Esophagus muscularis mucosa (tissue), 4 donors: ENCODE data around the gene DENR. TPM values are rescaled to one million over a fixed set of nuclear protein-coding genes. Genes with fewer than 3 reads are reported as not detected.
A peak's percentile ranks its signal among the peaks of the same experiment; 100 is the strongest.

Experiments used
- DNase-seq: peaks from one replicate; pipeline ENCODE4 v3.0.0-alpha.2; 2017; ENCODE audit errors: extremely low spot score
- H3K27ac ChIP-seq, 4 donors: fragments of 200-600 bp; sonication (generic); replicated peaks in 1 of 4; 1 replicate in 3 of 4; 2 replicates in 1 of 4; pipeline ENCODE4 v1.5.1; 2016 to 2019; ENCODE audit warnings: mild to moderate bottlenecking in 1 of 4
- H3K27me3 ChIP-seq, 4 donors: fragments of 200-600 bp; sonication (generic); one replicate each; pipeline versions ENCODE4 v1.5.1 to v1.6.0; 2016 to 2019
- H3K36me3 ChIP-seq, 4 donors: fragments of 200-600 bp; sonication (generic); one replicate each; pipeline ENCODE4 v1.5.1; 2016 to 2019
- H3K4me1 ChIP-seq, 4 donors: fragments of 200-600 bp; sonication (generic); one replicate each; pipeline ENCODE4 v1.5.1; 2016 to 2019
- H3K4me3 ChIP-seq, 4 donors: fragments of 200-600 bp; sonication (generic); 1 replicate in 2 of 4; 2 replicates in 2 of 4; pipeline ENCODE4 v1.5.1; 2016 to 2019; ENCODE audit warnings: mild to moderate bottlenecking in 4 of 4, moderate library complexity in 1 of 4
- H3K9me3 ChIP-seq, 4 donors: fragments of 200-600 bp; sonication (generic); 1 replicate in 3 of 4; 2 replicates in 1 of 4; pipeline ENCODE4 v1.5.1; 2016 to 2019
- CTCF ChIP-seq, 3 experiments: fragments of 200-600 bp in 2 of 3; fragments of 450-650 bp in 1 of 3; sonication (generic) in 2 of 3; IDR thresholded peaks; one replicate each; pipeline ENCODE4 v1.5.1; 2017 to 2019; ENCODE audit warnings: antibody characterized with exemption in 3 of 3, mild to moderate bottlenecking in 2 of 3, moderate library complexity in 1 of 3
- EP300 ChIP-seq: sonication (generic); formaldehyde crosslinking; IDR thresholded peaks from one replicate; pipeline ENCODE4 v1.6.1; 2017; ENCODE audit warnings: antibody characterized with exemption
- POLR2A ChIP-seq: fragments of 450-650 bp; IDR thresholded peaks from one replicate; pipeline ENCODE4 v1.6.1; 2017; ENCODE audit warnings: antibody characterized with exemption, moderate library complexity, mild to moderate bottlenecking, low read depth
- POLR2AphosphoS5 ChIP-seq, 2 donors: sonication (generic); formaldehyde crosslinking; IDR thresholded peaks; one replicate each; pipeline ENCODE4 v1.6.1; 2017; ENCODE audit warnings: antibody characterized with exemption in 2 of 2
- WGBS: methylation state at CpG from one replicate; pipeline ENCODE4 v1.1.5; 2018; 5-methylcytosine and 5-hydroxymethylcytosine counted together
- intact Hi-C: fragments of 100-400 bp; cut with DNase I; formaldehyde crosslinking; loops from one replicate; pipeline ENCODE4 v1.15.1; 2023
- total RNA-seq, 4 donors: library from RNA; depleted of rRNA; stranded (reverse); fragments of >200 nt; gene quantifications; one replicate each; pipeline versions ENCODE4 v1.1.0 to v1.2.1, GENCODE V29; 2016

DENR gene
- total RNA-seq, 4 donors from 2014 or later, result 20.7 to 32.1 (median 23.7) TPM

- TF ChIP-seq POLR2AphosphoS5 (IDR thresholded peaks at IDR 0.05), result no peak
- no peak for TF ChIP-seq EP300
- no peak for TF ChIP-seq CTCF (IDR thresholded peaks at IDR 0.05)
- TF ChIP-seq POLR2A, result no peak
- Histone ChIP-seq H3K4me3 (no peak overlapping the region), H3K36me3 (no peaks in the 10 kb centered on the region), H3K27me3 (no peaks in the 10 kb centered on the region), H3K9me3 (no peaks in the 10 kb centered on the region), H3K4me1 (peaks cover 0 to 5% (median 0%) of the 10 kb centered on the region in 4 donors), H3K27ac (no peak overlapping the region)
- DNase-seq, result no peak
- WGBS, result 86% methylated on average over 5 of the region's 5 CpGs
- intact Hi-C loops, result loop anchor here (5.0 to 10.0 kb wide), 2 partner anchors 65 to 163 kb away; no protein-coding TSS in a partner anchor
These were observed 37.0 kb downstream of the DENR start for GRCh38 chr12:122789637-122790036.

GRCh38 chr12:122790393-122791075, 37.9 kb downstream of the DENR start:
- Histone ChIP-seq H3K36me3 (no peaks in the 10 kb centered on the region), H3K9me3 (no peaks in the 10 kb centered on the region), H3K27me3 (no peaks in the 10 kb centered on the region), H3K27ac (no peak overlapping the region), H3K4me1 (peaks cover 0 to 5% (median 0%) of the 10 kb centered on the region in 4 donors), H3K4me3 (no peak overlapping the region)
- 87% methylated on average over 5 of the region's 5 CpGs for WGBS
- intact Hi-C loops, result loop anchor here (5.0 to 10.0 kb wide), 2 partner anchors 64 to 162 kb away; no protein-coding TSS in a partner anchor
- DNase-seq, result no peak
- no peak for TF ChIP-seq POLR2AphosphoS5 (IDR thresholded peaks at IDR 0.05)
- TF ChIP-seq POLR2A, result no peak
- TF ChIP-seq CTCF (IDR thresholded peaks at IDR 0.05), result no peak
- no peak for TF ChIP-seq EP300

GRCh38 chr12:122793685-122794106, 41.1 kb downstream of the DENR start:
- Histone ChIP-seq H3K4me1 (peaks cover 0 to 5% (median 0%) of the 10 kb centered on the region in 4 donors), H3K27me3 (no peaks in the 10 kb centered on the region), H3K9me3 (no peaks in the 10 kb centered on the region), H3K36me3 (no peaks in the 10 kb centered on the region), H3K4me3 (no peak overlapping the region), H3K27ac (no peak overlapping the region)
- intact Hi-C loops, result loop anchor here (5.0 to 10.0 kb wide), 2 partner anchors 61 to 159 kb away; no protein-coding TSS in a partner anchor
- 19% methylated on average over 10 of the region's 10 CpGs for WGBS
- peak; percentile 67 to 78 (median 73) for TF ChIP-seq CTCF (IDR thresholded peaks at IDR 0.05)
- no peak for TF ChIP-seq EP300
- DNase-seq, result no peak

GRCh38 chr12:122795807-122796206, 43.2 kb downstream of the DENR start:
- intact Hi-C loops, result loop anchor here (10.0 kb wide), 1 partner anchor 59 kb away; no protein-coding TSS in a partner anchor

More at GRCh38 chr12:122795807-122796206, 43.2 kb downstream of the DENR start:
- Histone ChIP-seq H3K4me1 (peaks cover 0 to 5% (median 0%) of the 10 kb centered on the region in 4 donors), H3K4me3 (no peak overlapping the region), H3K27me3 (no peaks in the 10 kb centered on the region), H3K9me3 (no peaks in the 10 kb centered on the region), H3K27ac (no peak overlapping the region), H3K36me3 (no peaks in the 10 kb centered on the region)
- TF ChIP-seq POLR2A (no peak), POLR2AphosphoS5 (IDR thresholded peaks at IDR 0.05) (no peak), EP300 (no peak), CTCF (IDR thresholded peaks at IDR 0.05) (no peak)
- 89% methylated on average over 4 of the region's 4 CpGs for WGBS
- DNase-seq, result no peak
